T-helper 1 cell (primary cell): ENCODE results near the gene BAIAP2L2.
"Not testable (repeated sequence)": the region's sequence is repeated elsewhere in the genome, so short reads cannot be mapped to it uniquely, and the experiment has no call there.

Source experiments
- DNase-seq, 5 donors: peaks; one replicate each; pipeline ENCODE4 v3.0.0-alpha.2; 2012 to 2020

BAIAP2L2 gene

DNA sequence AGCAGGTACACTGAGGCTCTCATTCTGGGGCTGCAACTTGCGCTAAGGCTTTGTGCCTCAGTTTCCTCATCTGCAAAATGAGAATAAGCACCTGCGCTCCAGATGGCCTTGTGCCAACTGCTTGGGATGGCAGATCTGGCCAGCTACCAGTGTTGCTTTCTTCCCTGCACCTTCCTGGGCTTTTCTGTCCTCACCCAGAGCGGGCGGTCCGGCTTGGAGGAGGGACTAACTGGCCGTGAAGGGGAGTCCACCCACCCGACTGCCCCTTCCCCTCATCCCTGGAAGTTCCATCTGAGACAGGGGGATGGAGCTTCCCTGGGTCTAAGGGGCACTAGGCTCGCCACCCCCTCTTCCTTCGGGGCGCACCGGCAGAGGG, 30.0 kb downstream of the BAIAP2L2 start:
- DNase-seq: no peak

DNA sequence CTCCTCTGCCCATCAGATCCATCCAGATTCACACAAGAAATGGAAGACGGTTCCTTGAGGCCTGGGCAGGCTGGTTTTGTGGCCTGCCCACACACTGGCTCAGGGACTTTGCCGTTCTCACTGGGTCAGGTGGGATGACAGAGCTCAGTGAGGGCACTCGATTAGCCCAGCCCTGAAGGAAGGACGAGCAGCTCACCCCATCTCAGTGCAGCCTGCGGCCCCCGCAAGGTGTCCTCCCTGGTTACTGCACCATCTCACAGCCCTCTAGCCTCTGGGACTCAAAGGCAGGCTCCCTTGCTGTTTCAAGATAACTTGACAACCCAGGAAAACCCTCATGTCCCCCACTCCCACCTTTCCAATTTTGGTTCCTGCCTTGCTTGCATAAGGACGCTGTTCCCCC, 30.7 kb downstream of the BAIAP2L2 start:
- no peak for DNase-seq

DNA sequence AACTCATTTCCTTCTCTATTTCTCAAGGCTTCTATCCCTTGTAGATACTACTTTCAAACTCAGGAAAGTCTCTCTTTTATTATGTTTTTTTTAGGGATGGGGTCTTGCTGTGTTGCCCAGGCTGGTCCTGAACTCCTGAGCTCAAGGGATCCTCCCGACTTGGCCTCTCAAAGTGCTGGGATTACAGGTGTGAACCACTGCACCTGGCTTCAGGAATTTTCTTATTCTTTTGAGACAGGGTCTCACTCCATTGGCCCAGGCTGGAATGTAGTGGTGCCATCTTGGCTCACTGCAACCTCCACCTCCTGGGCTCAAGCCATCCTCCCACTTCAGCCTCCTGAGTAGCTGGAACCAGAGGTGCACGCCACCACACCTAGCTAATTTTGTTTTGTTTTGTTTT, 31.3 kb downstream of the BAIAP2L2 start:
- DNase-seq: not testable (repeated sequence)

DNA sequence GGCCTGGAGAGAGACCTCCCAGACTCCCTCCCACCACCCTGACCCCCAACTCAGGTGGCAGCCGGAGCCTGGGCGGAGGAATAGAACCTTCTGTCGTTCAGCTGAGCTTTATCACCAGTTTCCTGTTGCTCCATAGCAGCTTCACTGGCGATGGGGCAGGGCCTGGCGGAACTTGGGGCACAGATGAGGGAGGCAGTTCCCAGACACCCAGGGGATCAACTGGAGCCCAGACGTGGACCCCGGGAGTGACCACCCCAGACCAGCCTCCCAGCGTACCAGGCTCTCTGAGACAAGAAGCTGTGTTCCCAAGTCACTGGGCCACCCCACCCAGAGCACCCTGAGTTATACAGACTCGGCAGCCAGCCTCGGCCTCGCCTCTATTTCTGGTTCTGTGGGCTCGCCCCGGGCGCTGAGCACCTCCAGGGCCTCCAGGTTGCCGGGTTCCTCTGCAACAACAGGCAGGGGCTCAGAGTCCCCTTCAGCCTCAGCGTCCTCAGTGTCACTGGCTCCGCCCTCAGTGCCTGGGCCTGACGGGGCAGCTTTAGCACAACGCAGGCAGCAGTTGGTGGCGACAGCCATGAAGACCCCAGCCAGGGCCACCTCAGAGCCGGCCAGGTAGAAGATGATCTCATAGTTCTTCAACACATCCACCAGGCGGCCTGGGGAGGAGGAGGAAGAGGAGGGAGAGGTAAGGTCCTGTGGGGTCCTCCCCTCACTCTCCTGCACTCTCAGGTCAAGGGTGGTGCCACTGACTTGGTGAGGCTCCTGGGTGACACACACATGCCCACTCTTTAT, 32.2 kb downstream of the BAIAP2L2 start:
- no peak for DNase-seq

DNA sequence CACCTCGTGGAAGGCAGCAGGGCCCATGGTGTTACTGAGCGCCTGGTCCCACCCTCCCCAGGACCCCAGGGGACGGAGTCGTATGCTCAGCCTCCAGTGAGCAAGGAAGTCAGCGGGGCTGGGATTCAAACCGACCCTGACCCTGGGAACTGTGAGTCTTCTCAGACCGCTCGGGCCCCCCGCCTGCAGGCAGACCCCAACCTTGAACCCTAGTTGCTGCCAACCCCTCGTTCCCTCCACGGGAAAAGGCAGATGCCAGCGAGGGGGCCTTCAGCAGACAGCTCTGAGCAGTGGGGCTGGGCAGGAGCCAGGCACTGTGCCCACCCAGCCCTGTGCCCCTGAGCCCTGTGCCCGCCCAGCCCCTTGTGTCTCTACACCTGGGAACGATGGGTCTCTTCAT, 32.9 kb downstream of the BAIAP2L2 start:
- DNase-seq: no peak

GRCh38 chr22:38077096-38077495, 33.4 kb downstream of the BAIAP2L2 start:
- DNase-seq: no peak

GRCh38 chr22:38075961-38076360, 34.5 kb downstream of the BAIAP2L2 start:
- DNase-seq: no peak

- no peak for DNase-seq
These were observed 35.2 kb downstream of the BAIAP2L2 start for GRCh38 chr22:38075105-38075825.

- DNase-seq: no peak
These were observed 36.0 kb downstream of the BAIAP2L2 start for GRCh38 chr22:38074181-38075104.

DNA sequence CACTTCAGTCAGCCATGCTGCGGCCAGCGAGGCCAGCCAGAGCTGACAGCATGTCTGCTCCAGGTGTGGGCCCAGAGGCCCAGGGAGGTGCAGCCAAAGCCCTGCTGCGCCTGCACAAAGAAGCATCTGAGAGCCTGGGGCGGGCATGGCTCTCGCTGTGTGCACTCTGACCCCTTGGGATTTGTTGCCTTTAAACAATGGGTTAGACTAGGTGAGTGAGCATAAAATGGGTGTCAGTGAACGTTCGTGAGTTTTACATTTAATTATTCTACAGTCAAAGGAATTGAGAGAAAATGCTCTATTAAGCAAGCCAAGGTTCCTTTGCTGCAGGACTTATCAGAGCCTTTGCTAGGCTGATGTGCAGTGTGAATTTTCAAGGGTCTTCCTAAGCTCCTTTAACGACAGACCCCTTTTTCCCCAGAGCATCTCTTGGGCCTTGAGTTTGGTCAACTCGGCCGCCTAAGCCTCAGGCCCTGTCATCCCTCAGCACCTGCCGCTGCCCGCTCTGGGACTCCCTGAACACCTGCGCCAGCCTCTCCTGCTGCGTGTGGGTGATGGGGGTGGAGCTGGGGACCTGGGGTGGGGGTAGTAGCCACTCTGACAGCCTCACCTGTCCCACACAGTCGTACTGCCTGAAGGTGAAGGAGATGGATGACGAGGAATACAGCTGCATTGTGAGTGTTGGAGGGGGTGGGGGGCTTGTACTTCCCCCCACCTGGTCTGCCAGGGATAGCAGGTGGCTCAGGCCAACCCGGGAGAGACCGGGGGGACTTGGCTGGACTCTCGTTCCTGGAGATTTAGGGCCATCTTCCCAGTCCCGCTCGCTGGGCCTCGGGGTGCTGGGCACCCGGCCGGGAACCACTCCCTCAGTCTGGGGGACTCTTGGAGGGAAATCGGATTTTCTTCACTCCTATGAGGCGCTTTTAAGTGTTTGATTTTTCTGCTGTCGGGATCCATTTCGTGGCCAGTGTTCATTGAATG, 37.0 kb downstream of the BAIAP2L2 start:
- DNase-seq: no peak

GRCh38 chr22:38072322-38073149, 37.9 kb downstream of the BAIAP2L2 start:
- DNase-seq: no peak

- DNase-seq: no peak
These were observed 38.8 kb downstream of the BAIAP2L2 start for GRCh38 chr22:38071421-38072321.

- no peak for DNase-seq
These were observed 40.1 kb downstream of the BAIAP2L2 start for GRCh38 chr22:38070250-38070921.

- no peak for DNase-seq
These were observed 40.9 kb downstream of the BAIAP2L2 start for GRCh38 chr22:38069372-38070249.

- no peak for DNase-seq
These were observed 41.7 kb downstream of the BAIAP2L2 start for GRCh38 chr22:38068641-38069371.

GRCh38 chr22:38067761-38068360, 42.6 kb downstream of the BAIAP2L2 start:
- DNase-seq: no peak

- DNase-seq: no peak
These were observed 43.5 kb downstream of the BAIAP2L2 start for GRCh38 chr22:38067028-38067415.
